Psoas muscle (tissue), 8 donors: ENCODE data around the gene MYMK. TPM values are rescaled to one million over a fixed set of nuclear protein-coding genes. Genes with fewer than 3 reads are reported as not detected.

ENCODE experiments used
- ATAC-seq, 4 donors: fragments of 200-7000 bp; cut with Tn5 transposase; one replicate each; pipeline ENCODE4 v1.9.1; 2020; ENCODE audit warnings: moderate library complexity in 3 of 4, mild to moderate bottlenecking in 2 of 4
- DNase-seq, 2 donors: peaks; one replicate each; pipeline ENCODE4 v3.0.0-alpha.2; 2020
- H3K27ac ChIP-seq: fragments of 200-600 bp; one replicate; pipeline ENCODE4 v1.8.0; 2022
- H3K27me3 ChIP-seq, 3 donors: fragments of 200-600 bp in 1 of 3; one replicate each; pipeline versions ENCODE4 v1.6.1 to v1.8.0; 2013 to 2022; ENCODE audit warnings: low read length in 2 of 3, mild to moderate bottlenecking in 2 of 3, moderate library complexity in 1 of 3; ENCODE audit not compliant: insufficient read depth in 3 of 3
- H3K36me3 ChIP-seq, 2 donors: fragments of 200-600 bp in 1 of 2; one replicate each; pipeline versions ENCODE4 v1.6.1 to v1.8.0; 2013 to 2022; ENCODE audit warnings: low read depth in 1 of 2, mild to moderate bottlenecking in 1 of 2, moderate library complexity in 1 of 2; ENCODE audit not compliant: insufficient read depth in 1 of 2
- H3K4me1 ChIP-seq: fragments of 200-600 bp; one replicate; pipeline ENCODE4 v1.8.0; 2022
- H3K4me3 ChIP-seq: fragments of 200-600 bp; one replicate; pipeline ENCODE4 v1.8.0; 2022; ENCODE audit warnings: mild to moderate bottlenecking
- H3K9me3 ChIP-seq: fragments of 200-600 bp; one replicate; pipeline ENCODE4 v1.8.0; 2022
- WGBS, 3 donors: extraction: QIAGEN DNeasy Blood & Tissue Kit; methylation state at CpG; one replicate each; pipeline versions ENCODE4 v1.1.6 to v1.1.7; 2013; 5-methylcytosine and 5-hydroxymethylcytosine counted together
- intact Hi-C, 2 donors: fragments of 100-400 bp; cut with DNase I; formaldehyde crosslinking; loops; one replicate each; pipeline versions ENCODE4 v1.11.0 to v1.14.2; 2022
- polyA plus RNA-seq, 3 donors: library from polyadenylated mRNA; stranded (reverse); fragments of 200-250 nt; gene quantifications; one replicate each; pipeline ENCODE4 v1.2.3, GENCODE V29; 2013
- total RNA-seq, 4 donors: library from RNA; stranded (reverse); fragmentation: NEBNext Ultra II Directional in 2 of 4; extraction: Animal tissue kit (Norgen Biotek cat#: 25700) in 2 of 4; gene quantifications; one replicate each; pipeline versions ENCODE4 v1.2.1 to v1.2.4, GENCODE V29; 2021 to 2023
- TF ChIP-seq, protein P1 (sequence below): fragments of 200-600 bp; IDR thresholded peaks from one replicate; pipeline ENCODE4 v1.8.0; 2022; ENCODE audit warnings: antibody characterized with exemption
- donor health status: healthy with polysubstance abuse.
- donor health status: DM: no; HTN: no; CAD: no; lungs with moderate emphysema.
- donor health status: Bipolar disorder and iron deficiency.
- donor health status: healthy.
- donor health status: DM: yes; HTN: yes; CAD: no.
- donor health status: DM: no; HTN: no; CAD: no.
- donor health status: DM: no; HTN: no; CAD: no.
- donor health status: DM: yes; HTN: yes; CAD: no.

Gene MYMK
- total and polyA plus RNA-seq, 7 donors = 0.05 to 4.5 (median 0.52) TPM; not detected in 3

- Histone ChIP-seq H3K4me1 (peaks cover 6% of the 10 kb centered on the region), H3K4me3 (no peak overlapping the region), H3K27ac (no peak overlapping the region), H3K27me3 (no peaks in the 10 kb centered on the region), H3K36me3 (peaks cover 0 to 15% of the 10 kb centered on the region in 2 donors), H3K9me3 (no peaks in the 10 kb centered on the region)
- WGBS, 3 donors = 90 to 91% (median 91%) methylated on average over 26 to 27 of the region's 27 CpGs
- ATAC-seq (no peak), DNase-seq (no peak)
- TF ChIP-seq, protein P1, sequence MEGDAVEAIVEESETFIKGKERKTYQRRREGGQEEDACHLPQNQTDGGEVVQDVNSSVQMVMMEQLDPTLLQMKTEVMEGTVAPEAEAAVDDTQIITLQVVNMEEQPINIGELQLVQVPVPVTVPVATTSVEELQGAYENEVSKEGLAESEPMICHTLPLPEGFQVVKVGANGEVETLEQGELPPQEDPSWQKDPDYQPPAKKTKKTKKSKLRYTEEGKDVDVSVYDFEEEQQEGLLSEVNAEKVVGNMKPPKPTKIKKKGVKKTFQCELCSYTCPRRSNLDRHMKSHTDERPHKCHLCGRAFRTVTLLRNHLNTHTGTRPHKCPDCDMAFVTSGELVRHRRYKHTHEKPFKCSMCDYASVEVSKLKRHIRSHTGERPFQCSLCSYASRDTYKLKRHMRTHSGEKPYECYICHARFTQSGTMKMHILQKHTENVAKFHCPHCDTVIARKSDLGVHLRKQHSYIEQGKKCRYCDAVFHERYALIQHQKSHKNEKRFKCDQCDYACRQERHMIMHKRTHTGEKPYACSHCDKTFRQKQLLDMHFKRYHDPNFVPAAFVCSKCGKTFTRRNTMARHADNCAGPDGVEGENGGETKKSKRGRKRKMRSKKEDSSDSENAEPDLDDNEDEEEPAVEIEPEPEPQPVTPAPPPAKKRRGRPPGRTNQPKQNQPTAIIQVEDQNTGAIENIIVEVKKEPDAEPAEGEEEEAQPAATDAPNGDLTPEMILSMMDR = no peak
- intact Hi-C loops = loop anchor here (5.0 kb wide), 3 partner anchors 59 to 144 kb away; partner anchors contain the start of genes MED22 (in 1 of the 2), REXO4 (in 1 of the 2) and RPL7A (in 1 of the 2)
Measured at GRCh38 chr9:133476036-133476931, 48.5 kb downstream of the MYMK start.

- peaks cover 6% of the 10 kb centered on the region for H3K4me1 ChIP-seq
- ATAC-seq (no peak), DNase-seq (no peak)
- no peaks in the 10 kb centered on the region for H3K27me3 ChIP-seq
- peaks cover 0 to 15% of the 10 kb centered on the region in 2 donors for H3K36me3 ChIP-seq
- intact Hi-C loops = loop anchor here (5.0 kb wide), 3 partner anchors 58 to 143 kb away; partner anchors contain the start of genes MED22 (in 1 of the 2), REXO4 (in 1 of the 2) and RPL7A (in 1 of the 2)
- H3K9me3 ChIP-seq = no peaks in the 10 kb centered on the region
- no peak overlapping the region for H3K4me3 ChIP-seq
- TF ChIP-seq, protein P1 = no peak
- 79 to 83% (median 82%) methylated on average over 27 of the region's 27 CpGs for WGBS, 3 donors
- H3K27ac ChIP-seq = no peak overlapping the region
Measured at GRCh38 chr9:133475292-133476012, 49.3 kb downstream of the MYMK start.

DNA sequence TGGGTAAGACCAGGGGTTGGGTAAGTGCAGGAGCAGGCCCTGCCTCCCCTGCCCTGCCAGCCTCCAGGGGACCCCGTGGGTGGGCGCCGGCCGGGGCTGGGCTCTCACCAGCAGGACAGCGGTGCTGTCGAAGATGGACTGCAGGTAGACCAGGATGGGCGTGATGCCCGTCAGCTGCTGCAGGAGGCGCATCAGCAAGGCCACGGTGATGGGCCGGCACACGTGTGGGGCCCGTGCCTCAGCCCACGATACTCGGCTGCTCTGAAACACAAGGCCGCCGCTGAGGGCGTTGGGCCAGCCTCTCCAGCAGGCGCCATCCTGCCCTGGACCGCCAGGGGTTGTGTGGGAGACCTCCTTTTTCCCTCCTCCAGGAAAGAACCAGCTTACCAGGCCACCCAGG, 49.9 kb downstream of the MYMK start:
- DNase-seq = no peak
- TF ChIP-seq, protein P1 = no peak
- intact Hi-C loops = loop anchor here (5.0 kb wide), 3 partner anchors 58 to 143 kb away; partner anchors contain the start of genes MED22 (in 1 of the 2), REXO4 (in 1 of the 2) and RPL7A (in 1 of the 2)
- H3K4me1 ChIP-seq = peaks cover 6% of the 10 kb centered on the region
- ATAC-seq = no peak
- WGBS, 3 donors = 82 to 83% (median 82%) methylated on average over 14 to 20 of the region's 20 CpGs
- peaks cover 0 to 15% of the 10 kb centered on the region in 2 donors for H3K36me3 ChIP-seq
- H3K27me3 ChIP-seq = no peaks in the 10 kb centered on the region
- H3K27ac ChIP-seq = no peak overlapping the region
- no peak overlapping the region for H3K4me3 ChIP-seq
- H3K9me3 ChIP-seq = no peaks in the 10 kb centered on the region

GRCh38 chr9:133474215-133474614, 50.5 kb downstream of the MYMK start:
- DNase-seq = no peak
- WGBS, 3 donors = 73 to 79% (median 76%) methylated on average over 5 of the region's 5 CpGs
- no peaks in the 10 kb centered on the region for H3K9me3 ChIP-seq
- no peak for ATAC-seq
- TF ChIP-seq, protein P1 = no peak
- no peak overlapping the region for H3K4me3 ChIP-seq
- no peaks in the 10 kb centered on the region for H3K27me3 ChIP-seq
- H3K27ac ChIP-seq = no peak overlapping the region
- intact Hi-C loops = no loop called here
- peaks cover 0 to 15% of the 10 kb centered on the region in 2 donors for H3K36me3 ChIP-seq
- H3K4me1 ChIP-seq = peaks cover 6% of the 10 kb centered on the region
